Activated CD8-positive, alpha-beta memory T cell treated with anti-CD3 and anti-CD28 coated beads, Interleukin-2, amount 10 ng/mL, durations not matched to agents 7 days and 5 days (primary cell): Measurements from ENCODE around the gene STK39. TPM values are rescaled to one million over a fixed set of nuclear protein-coding genes. Genes with fewer than 3 reads are reported as not detected.

Experiments
- ATAC-seq: fragments of 150-1000 bp; cut with Tn5 transposase; one replicate; pipeline ENCODE4 v1.10.0; 2021; ENCODE audit warnings: moderate library complexity
- CTCF ChIA-PET: fragments of 350-600 bp; sonication (Branson Sonifier 250); formaldehyde crosslinking; loops from one replicate; lab custom pipeline; 2021; ENCODE audit warnings: antibody characterized with exemption; lab: Charles Lee
- DNase-seq: peaks from one replicate; pipeline ENCODE4 v3.0.0-alpha.2; 2020
- H3K27ac Mint-ChIP-seq: one replicate; pipeline ENCODE4 v1.8.0; 2021; ENCODE audit warnings: mild to moderate bottlenecking, mixed read lengths
- H3K27me3 Mint-ChIP-seq: one replicate; pipeline ENCODE4 v1.8.0; 2021; ENCODE audit warnings: mixed read lengths
- H3K36me3 Mint-ChIP-seq: one replicate; pipeline ENCODE4 v1.8.0; 2021; ENCODE audit warnings: mild to moderate bottlenecking, mixed read lengths
- H3K4me1 Mint-ChIP-seq: one replicate; pipeline ENCODE4 v1.8.0; 2021; ENCODE audit warnings: mixed read lengths
- H3K4me3 Mint-ChIP-seq: one replicate; pipeline ENCODE4 v1.8.0; 2021; ENCODE audit warnings: mild to moderate bottlenecking, moderate library complexity, mixed read lengths
- H3K9me3 Mint-ChIP-seq: one replicate; pipeline ENCODE4 v1.8.0; 2022; ENCODE audit warnings: low read depth, mixed read lengths
- total RNA-seq, 2 experiments: library from RNA; stranded (reverse); gene quantifications; one replicate each; pipeline ENCODE4 v1.2.3, GENCODE V29; 2021

The STK39 gene
- total RNA-seq, 2 experiments from 2014 or later, result 29.4 to 35.7 TPM

- H3K9me3 Mint-ChIP-seq, result no peaks in the 10 kb centered on the region
- peaks cover 9% of the 10 kb centered on the region for H3K36me3 Mint-ChIP-seq
- ATAC-seq (no peak), DNase-seq (no peak)
- CTCF ChIA-PET, result interaction anchor here (0.7 to 1.3 kb wide), 2 partner anchors 10 to 19 kb away, joined by 3 to 4 read pairs; no protein-coding TSS in a partner anchor
- H3K4me1 Mint-ChIP-seq, result peaks cover 59% of the 10 kb centered on the region
- no peak overlapping the region for H3K4me3 Mint-ChIP-seq
- no peaks in the 10 kb centered on the region for H3K27me3 Mint-ChIP-seq
- no peak overlapping the region for H3K27ac Mint-ChIP-seq
Measured at GRCh38 chr2:168191955-168192785, 55.2 kb downstream of the STK39 start.

DNA sequence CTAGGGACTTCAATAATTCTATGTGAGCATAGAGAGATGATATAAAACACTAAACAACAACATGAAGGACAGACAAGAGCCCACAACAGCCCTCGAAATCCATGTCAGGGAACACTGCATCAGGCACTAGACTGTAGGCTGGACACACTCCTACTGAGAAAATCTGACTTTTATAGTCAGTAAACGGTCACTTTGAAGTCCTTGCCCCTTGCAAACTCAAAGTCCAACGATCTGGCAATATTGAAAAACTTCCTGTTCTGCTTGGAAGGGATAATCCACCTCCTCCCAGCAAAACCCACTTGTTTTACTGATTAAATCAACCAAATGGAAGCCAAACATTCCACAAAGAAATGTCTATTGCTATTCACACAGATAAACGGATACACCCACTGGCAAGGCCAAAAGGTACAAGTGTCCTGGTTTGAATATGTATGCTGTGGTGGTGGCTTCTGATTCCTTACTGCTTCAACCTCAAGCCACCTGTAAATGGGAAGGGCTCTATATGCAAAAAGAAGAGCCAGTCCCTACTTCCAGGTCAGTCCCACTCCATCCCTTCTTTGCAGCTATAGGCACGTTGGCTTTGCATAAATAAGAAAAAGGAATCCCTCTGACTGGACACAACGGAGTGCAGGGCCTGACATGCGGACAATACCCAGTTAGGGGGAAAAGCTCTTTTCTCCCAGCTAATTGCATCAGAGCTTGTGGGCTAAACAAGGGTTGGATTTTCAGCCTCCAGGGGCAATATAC is 56.6 kb downstream of the STK39 start:
- H3K36me3 Mint-ChIP-seq, result peaks cover 1% of the 10 kb centered on the region
- CTCF ChIA-PET, result interaction anchor here (1.3 kb wide), 1 partner anchor 9 kb away, joined by 3 read pairs; no protein-coding TSS in a partner anchor
- peaks cover 55% of the 10 kb centered on the region for H3K4me1 Mint-ChIP-seq
- DNase-seq (no peak), ATAC-seq (no peak)
- H3K27ac Mint-ChIP-seq, result no peak overlapping the region
- no peaks in the 10 kb centered on the region for H3K9me3 Mint-ChIP-seq
- H3K27me3 Mint-ChIP-seq, result no peaks in the 10 kb centered on the region
- no peak overlapping the region for H3K4me3 Mint-ChIP-seq

GRCh38 chr2:168189835-168190569 is 57.4 kb downstream of the STK39 start:
- CTCF ChIA-PET, result no interaction called here
- no peak for DNase-seq
- no peak for ATAC-seq
- no peak overlapping the region for H3K4me3 Mint-ChIP-seq
- no peaks in the 10 kb centered on the region for H3K9me3 Mint-ChIP-seq
- peaks cover 53% of the 10 kb centered on the region for H3K4me1 Mint-ChIP-seq
- H3K27ac Mint-ChIP-seq, result no peak overlapping the region
- peaks cover 1% of the 10 kb centered on the region for H3K36me3 Mint-ChIP-seq
- H3K27me3 Mint-ChIP-seq, result no peaks in the 10 kb centered on the region

DNA sequence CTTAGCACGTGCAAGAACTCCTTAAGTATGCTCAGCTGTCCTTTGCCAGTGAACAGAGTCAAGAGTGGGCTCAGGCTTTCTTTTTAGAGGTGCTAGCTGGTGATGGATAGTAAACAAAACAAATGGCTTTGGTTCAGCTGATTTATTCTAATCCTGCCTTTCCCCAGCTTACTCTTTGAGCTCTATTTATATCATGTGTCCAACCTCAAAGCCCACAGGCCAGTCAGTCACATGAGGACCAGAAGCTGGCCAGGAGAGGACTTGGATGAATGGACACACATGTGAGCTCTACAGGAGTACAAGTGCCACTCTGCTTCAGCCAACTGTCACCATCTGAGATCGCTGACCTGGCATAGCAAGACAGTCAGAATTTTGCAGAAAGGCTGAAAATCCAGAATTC is 59.4 kb downstream of the STK39 start:
- DNase-seq (no peak), ATAC-seq (no peak)
- Mint-ChIP-seq H3K27ac (no peak overlapping the region), H3K27me3 (no peaks in the 10 kb centered on the region), H3K4me1 (peaks cover 42% of the 10 kb centered on the region), H3K4me3 (no peak overlapping the region), H3K36me3 (peaks cover 3% of the 10 kb centered on the region), H3K9me3 (no peaks in the 10 kb centered on the region)
- CTCF ChIA-PET, result no interaction called here

DNA sequence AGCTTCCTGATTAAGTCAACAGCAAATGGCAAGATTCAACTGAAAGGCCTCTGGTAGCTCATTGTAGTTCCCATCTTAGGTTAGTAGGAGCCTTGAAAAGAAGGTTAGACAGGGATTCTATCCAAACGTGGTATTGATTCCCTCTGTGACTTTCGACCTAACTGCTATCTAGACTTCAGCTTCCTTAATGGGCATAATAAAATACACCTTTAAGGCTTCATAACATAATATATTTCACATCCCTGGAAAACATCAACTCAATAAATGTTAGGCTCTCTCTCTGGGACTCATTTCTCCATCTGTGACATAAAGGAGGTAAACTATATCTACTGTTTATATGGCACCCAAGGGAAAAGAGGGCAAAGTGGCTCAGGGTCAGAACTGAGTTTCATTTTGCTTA is 60.9 kb downstream of the STK39 start:
- no peak for DNase-seq
- CTCF ChIA-PET, result interaction anchor here (0.5 kb wide), 1 partner anchor 186 kb away, joined by 3 read pairs; no protein-coding TSS in a partner anchor
- Mint-ChIP-seq H3K36me3 (peaks cover 6% of the 10 kb centered on the region), H3K27ac (no peak overlapping the region), H3K4me1 (peaks cover 42% of the 10 kb centered on the region), H3K27me3 (no peaks in the 10 kb centered on the region), H3K4me3 (no peak overlapping the region), H3K9me3 (no peaks in the 10 kb centered on the region)
- no peak for ATAC-seq

DNA sequence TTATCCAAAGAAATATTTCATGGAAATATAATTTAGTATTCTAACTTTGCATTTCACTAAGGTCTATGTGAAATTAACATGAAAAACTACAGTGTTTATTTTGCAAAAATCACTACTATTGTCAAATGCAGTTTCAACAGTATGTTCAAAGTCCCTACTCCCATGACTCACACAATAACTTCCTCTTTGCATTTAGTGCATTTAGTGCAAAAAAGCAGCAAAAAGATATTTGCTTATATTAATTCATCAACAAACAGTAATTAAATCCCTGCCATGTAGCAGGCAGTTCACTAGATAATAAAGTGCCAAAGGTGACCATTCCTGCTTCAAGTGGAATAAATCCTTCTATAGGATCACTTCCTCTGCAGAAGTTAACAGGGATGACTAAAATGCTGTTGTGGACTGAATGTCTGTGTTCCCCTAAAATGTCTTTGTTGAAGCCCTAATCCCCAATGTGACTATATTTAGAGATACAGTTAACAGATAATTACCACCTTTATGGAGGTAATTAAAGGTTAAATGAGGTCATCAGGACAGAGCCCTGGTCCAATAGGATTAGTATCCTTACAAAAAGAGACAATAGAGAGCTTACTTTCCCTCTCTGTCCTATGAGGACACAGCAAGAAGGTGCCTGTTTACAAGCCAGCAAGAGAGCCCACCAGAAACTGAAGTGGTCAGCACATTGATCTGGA is 61.7 kb downstream of the STK39 start:
- no peaks in the 10 kb centered on the region for H3K27me3 Mint-ChIP-seq
- no peaks in the 10 kb centered on the region for H3K9me3 Mint-ChIP-seq
- DNase-seq (no peak), ATAC-seq (no peak)
- CTCF ChIA-PET, result no interaction called here
- H3K36me3 Mint-ChIP-seq, result peaks cover 7% of the 10 kb centered on the region
- H3K4me3 Mint-ChIP-seq, result no peak overlapping the region
- H3K4me1 Mint-ChIP-seq, result peaks cover 44% of the 10 kb centered on the region
- H3K27ac Mint-ChIP-seq, result no peak overlapping the region

- Mint-ChIP-seq H3K27ac (no peak overlapping the region), H3K4me1 (peaks cover 44% of the 10 kb centered on the region), H3K27me3 (no peaks in the 10 kb centered on the region), H3K36me3 (peaks cover 11% of the 10 kb centered on the region), H3K4me3 (no peak overlapping the region), H3K9me3 (no peaks in the 10 kb centered on the region)
- DNase-seq, result no peak
- no peak for ATAC-seq
- CTCF ChIA-PET, result no interaction called here
Measured at GRCh38 chr2:168184681-168185513, 62.5 kb downstream of the STK39 start.

DNA sequence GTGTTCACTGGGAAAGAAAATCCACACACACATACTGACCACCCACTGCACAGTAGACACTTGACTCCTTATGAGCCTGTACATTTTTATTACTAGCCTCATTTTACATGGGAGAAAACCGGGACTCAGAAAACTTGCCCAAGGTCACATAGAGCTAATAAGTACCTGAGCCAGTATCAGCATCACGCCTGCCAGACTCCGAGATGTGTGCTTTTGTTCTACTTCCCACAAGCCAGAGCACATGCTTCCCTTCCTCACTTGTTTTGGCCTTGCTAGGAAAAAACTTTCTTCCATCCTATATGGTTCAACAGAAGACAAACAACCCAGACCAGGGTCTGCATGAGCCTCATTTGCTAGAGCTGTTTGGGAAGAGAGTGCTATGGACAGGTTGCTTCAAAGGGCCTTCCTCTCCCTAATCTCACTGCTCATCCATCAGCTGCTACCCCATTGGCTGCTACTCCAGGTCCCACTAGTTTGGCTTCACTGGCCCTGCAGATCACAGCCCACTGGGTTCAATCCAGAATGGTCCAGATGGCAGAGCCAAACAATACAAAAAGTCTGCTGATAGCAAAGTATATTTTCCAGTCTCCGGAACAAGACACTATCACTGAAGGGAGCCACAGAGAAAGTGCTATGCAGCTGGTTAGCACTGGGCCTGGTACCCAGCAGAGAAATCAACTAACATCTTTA is 63.9 kb downstream of the STK39 start:
- H3K27me3 Mint-ChIP-seq, result no peaks in the 10 kb centered on the region

DNA sequence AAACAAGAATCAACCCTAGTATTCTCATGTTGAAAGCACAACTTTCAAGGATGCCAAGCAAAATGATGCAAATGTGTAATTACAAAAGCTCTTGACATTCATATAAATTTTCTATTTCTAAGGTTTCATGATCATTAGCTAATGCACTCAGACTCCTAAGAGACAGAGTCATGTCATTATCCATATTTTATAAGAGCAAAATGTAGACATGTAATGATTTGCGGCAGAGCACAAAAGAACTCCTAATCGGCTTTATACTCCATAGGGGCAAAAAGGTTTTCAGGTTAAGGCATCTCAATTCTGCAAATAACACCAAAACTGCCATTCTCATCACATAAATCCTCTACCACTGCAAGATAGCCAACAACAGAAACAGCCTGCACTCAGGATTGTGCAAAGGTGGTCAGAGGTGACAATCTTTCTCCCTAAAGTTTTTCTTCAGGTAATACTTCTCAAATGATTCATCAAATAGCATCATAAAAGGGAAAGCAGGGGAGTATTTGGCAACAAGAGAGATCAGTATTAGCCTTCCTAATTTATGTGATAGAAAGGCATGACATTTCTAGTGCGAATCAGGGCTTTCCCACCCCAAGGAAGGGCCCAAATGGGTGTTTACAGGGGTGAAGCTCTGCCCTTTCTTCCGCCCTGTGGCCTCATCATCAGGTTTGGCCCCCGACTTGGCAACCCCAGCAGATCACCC is 64.7 kb downstream of the STK39 start:
- Mint-ChIP-seq H3K27ac (no peak overlapping the region), H3K4me3 (no peak overlapping the region), H3K9me3 (no peaks in the 10 kb centered on the region), H3K4me1 (peaks cover 57% of the 10 kb centered on the region), H3K27me3 (no peaks in the 10 kb centered on the region), H3K36me3 (peaks cover 17% of the 10 kb centered on the region)
- ATAC-seq, result no peak
- CTCF ChIA-PET, result interaction anchor here (1.0 kb wide), 1 partner anchor 9 kb away, joined by 3 read pairs; no protein-coding TSS in a partner anchor
- DNase-seq, result no peak

More for the DNA sequence above, 63.9 kb downstream of the STK39 start:
- peaks cover 17% of the 10 kb centered on the region for H3K36me3 Mint-ChIP-seq
- CTCF ChIA-PET, result no interaction called here
- ATAC-seq (no peak), DNase-seq (no peak)
- no peaks in the 10 kb centered on the region for H3K9me3 Mint-ChIP-seq
- peaks cover 52% of the 10 kb centered on the region for H3K4me1 Mint-ChIP-seq
- no peak overlapping the region for H3K4me3 Mint-ChIP-seq
- no peak overlapping the region for H3K27ac Mint-ChIP-seq

GRCh38 chr2:168181825-168182224 is 65.6 kb downstream of the STK39 start:
- CTCF ChIA-PET, result interaction anchor here (1.0 kb wide), 1 partner anchor 10 kb away, joined by 3 read pairs; no protein-coding TSS in a partner anchor
- no peak overlapping the region for H3K4me3 Mint-ChIP-seq
- H3K36me3 Mint-ChIP-seq, result peaks cover 19% of the 10 kb centered on the region
- no peak overlapping the region for H3K27ac Mint-ChIP-seq
- peaks cover 63% of the 10 kb centered on the region for H3K4me1 Mint-ChIP-seq
- H3K9me3 Mint-ChIP-seq, result no peaks in the 10 kb centered on the region
- H3K27me3 Mint-ChIP-seq, result no peaks in the 10 kb centered on the region
- ATAC-seq, result no peak
- DNase-seq, result no peak

GRCh38 chr2:168180914-168181313 is 66.5 kb downstream of the STK39 start:
- Mint-ChIP-seq H3K36me3 (peaks cover 19% of the 10 kb centered on the region), H3K9me3 (no peaks in the 10 kb centered on the region), H3K4me3 (no peak overlapping the region), H3K27ac (no peak overlapping the region), H3K4me1 (peaks cover 61% of the 10 kb centered on the region), H3K27me3 (no peaks in the 10 kb centered on the region)
- no peak for ATAC-seq
- no peak for DNase-seq
- CTCF ChIA-PET, result no interaction called here
